ENCODE data around the gene FOLH1.
"Not testable (repeated sequence)": the region's sequence is repeated elsewhere in the genome, so short reads cannot be mapped to it uniquely, and the experiment has no call there.

DNA sequence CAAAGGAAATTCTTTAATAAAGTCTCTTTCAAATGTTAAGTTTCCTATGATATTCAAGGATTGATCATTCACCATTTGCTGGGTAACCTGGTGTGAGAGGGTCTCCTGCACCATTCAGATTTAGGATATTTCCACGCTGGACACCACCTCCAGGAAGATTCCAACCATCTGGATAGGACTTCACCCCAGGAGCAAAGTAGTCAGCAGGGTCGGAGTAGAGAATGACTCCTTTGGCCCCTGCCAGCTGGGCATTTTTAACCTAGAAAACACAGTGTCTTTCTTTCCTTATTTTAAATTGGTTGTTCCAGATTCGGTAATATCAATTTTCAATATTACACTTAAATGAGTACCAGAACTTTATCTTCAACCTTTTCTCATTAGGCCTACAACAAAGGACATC lies 22.8 kb downstream of the FOLH1 start:
- TF ChIP-seq, protein P1, sequence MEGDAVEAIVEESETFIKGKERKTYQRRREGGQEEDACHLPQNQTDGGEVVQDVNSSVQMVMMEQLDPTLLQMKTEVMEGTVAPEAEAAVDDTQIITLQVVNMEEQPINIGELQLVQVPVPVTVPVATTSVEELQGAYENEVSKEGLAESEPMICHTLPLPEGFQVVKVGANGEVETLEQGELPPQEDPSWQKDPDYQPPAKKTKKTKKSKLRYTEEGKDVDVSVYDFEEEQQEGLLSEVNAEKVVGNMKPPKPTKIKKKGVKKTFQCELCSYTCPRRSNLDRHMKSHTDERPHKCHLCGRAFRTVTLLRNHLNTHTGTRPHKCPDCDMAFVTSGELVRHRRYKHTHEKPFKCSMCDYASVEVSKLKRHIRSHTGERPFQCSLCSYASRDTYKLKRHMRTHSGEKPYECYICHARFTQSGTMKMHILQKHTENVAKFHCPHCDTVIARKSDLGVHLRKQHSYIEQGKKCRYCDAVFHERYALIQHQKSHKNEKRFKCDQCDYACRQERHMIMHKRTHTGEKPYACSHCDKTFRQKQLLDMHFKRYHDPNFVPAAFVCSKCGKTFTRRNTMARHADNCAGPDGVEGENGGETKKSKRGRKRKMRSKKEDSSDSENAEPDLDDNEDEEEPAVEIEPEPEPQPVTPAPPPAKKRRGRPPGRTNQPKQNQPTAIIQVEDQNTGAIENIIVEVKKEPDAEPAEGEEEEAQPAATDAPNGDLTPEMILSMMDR (IDR thresholded peaks at IDR 0.05; ENCODE audit: low read depth, low read length) = not testable (repeated sequence)
- TF ChIP-seq EZH2phosphoT487 (IDR thresholded peaks at IDR 0.05; ENCODE audit: low read depth) = not testable (repeated sequence)

Data from OCI-LY3 (cell line).